WTC11 (cell line): ENCODE measurements around the gene MCF2L. TPM values are rescaled to one million over a fixed set of nuclear protein-coding genes. Genes with fewer than 3 reads are reported as not detected.

ENCODE experiments used
- ATAC-seq: fragments of 200-7000 bp; cut with Tn5 transposase; 2 replicates; pipeline ENCODE4 v1.10.0; 2021; ENCODE audit warnings: mild to moderate bottlenecking, moderate library complexity
- CTCF ChIA-PET: fragments of 300-600 bp; sonication (Branson Sonifier 250); formaldehyde crosslinking; loops from one replicate; lab custom pipeline; 2021; ENCODE audit warnings: antibody characterized with exemption; lab: Charles Lee
- POLR2A ChIA-PET: fragments of 350-600 bp; sonication (Branson Sonifier 250); formaldehyde crosslinking; loops from one replicate; lab custom pipeline; 2021; ENCODE audit warnings: antibody characterized with exemption; lab: Charles Lee
- DNase-seq: peaks from one replicate; pipeline ENCODE4 v3.0.0; 2021; ENCODE audit warnings: low spot score
- H3K27ac Mint-ChIP-seq: 2 replicates; pipeline ENCODE4 v1.8.0; 2021; ENCODE audit warnings: mixed read lengths
- H3K27me3 Mint-ChIP-seq: 2 replicates; pipeline ENCODE4 v1.8.0; 2021; ENCODE audit warnings: low read depth, mild to moderate bottlenecking, moderate library complexity, mixed read lengths
- H3K36me3 Mint-ChIP-seq: 2 replicates; pipeline ENCODE4 v1.8.0; 2021; ENCODE audit warnings: mixed read lengths
- H3K4me1 Mint-ChIP-seq: 2 replicates; pipeline ENCODE4 v1.8.0; 2022; ENCODE audit warnings: mixed read lengths
- H3K4me3 Mint-ChIP-seq: 2 replicates; pipeline ENCODE4 v1.8.0; 2021; ENCODE audit warnings: mild to moderate bottlenecking, moderate library complexity, mixed read lengths
- H3K9me3 Mint-ChIP-seq: 2 replicates; pipeline ENCODE4 v1.8.0; 2021; ENCODE audit warnings: mixed read lengths
- AFF4 ChIP-seq: sonication (generic); formaldehyde crosslinking; IDR thresholded peaks from 2 replicates; pipeline ENCODE4 v1.8.1; 2023; ENCODE audit warnings: mild to moderate bottlenecking, missing genetic modification reagents, borderline replicate concordance
- AR ChIP-seq: fragments of 250-450 bp; sonication (Bioruptor Pico); IDR thresholded peaks from 2 replicates; pipeline ENCODE4 v1.9.0; 2021; ENCODE audit warnings: mild to moderate bottlenecking
- ARID4B ChIP-seq: sonication (generic); formaldehyde crosslinking; IDR thresholded peaks from 2 replicates; pipeline ENCODE4 v1.8.0; 2023; ENCODE audit warnings: missing genetic modification reagents, mild to moderate bottlenecking, borderline replicate concordance
- E2F5 ChIP-seq: sonication (generic); formaldehyde crosslinking; IDR thresholded peaks from 2 replicates; pipeline ENCODE4 v1.8.1; 2022; ENCODE audit warnings: mild to moderate bottlenecking, moderate library complexity, missing genetic modification reagents
- ESRRA ChIP-seq: sonication (generic); formaldehyde crosslinking; IDR thresholded peaks from 2 replicates; pipeline ENCODE4 v1.8.1; 2022; ENCODE audit warnings: mild to moderate bottlenecking, missing genetic modification reagents, borderline replicate concordance
- FOXP4 ChIP-seq: sonication (generic); formaldehyde crosslinking; IDR thresholded peaks from 2 replicates; pipeline ENCODE4 v1.8.0; 2022; ENCODE audit warnings: mild to moderate bottlenecking, missing genetic modification reagents
- GRHL2 ChIP-seq: fragments of 250-450 bp; sonication (Bioruptor Pico); IDR thresholded peaks from 2 replicates; pipeline ENCODE4 v1.8.0; 2022; ENCODE audit warnings: mild to moderate bottlenecking, moderate library complexity; ENCODE audit not compliant: insufficient replicate concordance, severe bottlenecking
- GTF2I ChIP-seq: fragments of 250-450 bp; sonication (Bioruptor Pico); conservative IDR thresholded peaks from 2 replicates; pipeline ENCODE4 v1.4.0; 2021; ENCODE audit warnings: mild to moderate bottlenecking
- IRF2 ChIP-seq: sonication (generic); formaldehyde crosslinking; IDR thresholded peaks from 2 replicates; pipeline ENCODE4 v1.8.0; 2022; ENCODE audit warnings: low read depth, missing genetic modification reagents, borderline replicate concordance
- MXD4 ChIP-seq: fragments of 250-450 bp; sonication (Bioruptor Pico); IDR thresholded peaks from 2 replicates; pipeline ENCODE4 v1.8.0; 2021; ENCODE audit warnings: mild to moderate bottlenecking, moderate library complexity, borderline replicate concordance
- NR1H2 ChIP-seq: sonication (generic); formaldehyde crosslinking; IDR thresholded peaks from 2 replicates; pipeline ENCODE4 v1.9.0; 2021; ENCODE audit warnings: mild to moderate bottlenecking, moderate library complexity, missing genetic modification reagents
- NR2C2 ChIP-seq: sonication (generic); formaldehyde crosslinking; IDR thresholded peaks from 2 replicates; pipeline ENCODE4 v1.8.0; 2022; ENCODE audit warnings: mild to moderate bottlenecking, missing genetic modification reagents
- OVOL2 ChIP-seq: fragments of 250-450 bp; sonication (Bioruptor Pico); IDR thresholded peaks from 2 replicates; pipeline ENCODE4 v1.9.0; 2021; ENCODE audit warnings: mild to moderate bottlenecking, borderline replicate concordance
- PRRX2 ChIP-seq: fragments of 250-450 bp; sonication (Bioruptor Pico); IDR thresholded peaks from 2 replicates; pipeline ENCODE4 v1.8.0; 2021; ENCODE audit warnings: mild to moderate bottlenecking
- RELA ChIP-seq: sonication (generic); formaldehyde crosslinking; IDR thresholded peaks from 2 replicates; pipeline ENCODE4 v1.8.1; 2022; ENCODE audit warnings: missing genetic modification reagents, mild to moderate bottlenecking, borderline replicate concordance
- TCF7 ChIP-seq: sonication (generic); formaldehyde crosslinking; IDR thresholded peaks from 2 replicates; pipeline ENCODE4 v1.8.0; 2022; ENCODE audit warnings: mild to moderate bottlenecking, low read depth, missing genetic modification reagents, moderate library complexity
- ZMAT4 ChIP-seq: fragments of 250-450 bp; sonication (Bioruptor Pico); IDR thresholded peaks from 2 replicates; pipeline ENCODE4 v1.9.0; 2021; ENCODE audit warnings: mild to moderate bottlenecking
- ZNF219 ChIP-seq: sonication (generic); formaldehyde crosslinking; IDR thresholded peaks from 2 replicates; pipeline ENCODE4 v1.8.0; 2023; ENCODE audit warnings: missing genetic modification reagents, mild to moderate bottlenecking, borderline replicate concordance
- ZNF263 ChIP-seq: sonication (generic); formaldehyde crosslinking; IDR thresholded peaks from 2 replicates; pipeline ENCODE4 v1.8.1; 2022; ENCODE audit warnings: low read depth, mild to moderate bottlenecking, moderate library complexity, missing genetic modification reagents
- ZNF317 ChIP-seq: sonication (generic); formaldehyde crosslinking; IDR thresholded peaks from 2 replicates; pipeline ENCODE4 v1.8.1; 2023; ENCODE audit warnings: low read depth, mild to moderate bottlenecking, moderate library complexity, missing genetic modification reagents, borderline replicate concordance
- total RNA-seq: library from RNA; stranded (reverse); gene quantifications from 3 replicates; pipeline ENCODE4 v1.2.3, GENCODE V29; 2021

The MCF2L gene
- total RNA-seq, 1 experiment from 2014 or later, result 34.8 TPM

GRCh38 chr13:113023694-113024430 is 54.8 kb downstream of the MCF2L start:
- Mint-ChIP-seq H3K4me1 (peaks cover 18% of the 10 kb centered on the region), H3K27me3 (no peaks in the 10 kb centered on the region), H3K36me3 (no peaks in the 10 kb centered on the region), H3K4me3 (no peak overlapping the region), H3K27ac (peak overlapping the region; percentile 65), H3K9me3 (no peaks in the 10 kb centered on the region)
- ChIA-PET CTCF (interaction anchor here (1.1 to 3.2 kb wide), 3 partner anchors 21 to 81 kb away, joined by 4 to 10 read pairs (median 9); partner anchors contain the start of gene MCF2L), POLR2A (no interaction called here)
- TF ChIP-seq MXD4 (CRISPR knock-in tag), result no peak
- TF ChIP-seq RELA (CRISPR knock-in tag), result no peak
- no peak for TF ChIP-seq NR1H2 (CRISPR knock-in tag)
- TF ChIP-seq FOXP4 (CRISPR knock-in tag), result no peak
- no peak for TF ChIP-seq OVOL2 (CRISPR knock-in tag)
- no peak for TF ChIP-seq PRRX2 (CRISPR knock-in tag)
- TF ChIP-seq TCF7 (CRISPR knock-in tag), result no peak
- TF ChIP-seq E2F5 (CRISPR knock-in tag), result no peak
- no peak for TF ChIP-seq ARID4B (CRISPR knock-in tag)
- TF ChIP-seq ZMAT4 (CRISPR knock-in tag), result no peak
- no peak for TF ChIP-seq ZNF317 (CRISPR knock-in tag)
- no peak for TF ChIP-seq ZNF219 (CRISPR knock-in tag)
- no peak for TF ChIP-seq GRHL2
- TF ChIP-seq GTF2I (CRISPR knock-in tag), result no peak
- DNase-seq (no peak), ATAC-seq (no peak)

GRCh38 chr13:113024466-113024865 is 55.5 kb downstream of the MCF2L start:
- ChIA-PET POLR2A (no interaction called here), CTCF (interaction anchor here (1.1 to 3.2 kb wide), 2 partner anchors 22 to 82 kb away, joined by 4 to 10 read pairs; no protein-coding TSS in a partner anchor)
- no peaks in the 10 kb centered on the region for H3K36me3 Mint-ChIP-seq
- no peaks in the 10 kb centered on the region for H3K27me3 Mint-ChIP-seq
- no peaks in the 10 kb centered on the region for H3K9me3 Mint-ChIP-seq
- peaks cover 18% of the 10 kb centered on the region for H3K4me1 Mint-ChIP-seq
- DNase-seq (no peak), ATAC-seq (no peak)
- H3K27ac Mint-ChIP-seq, result no peak overlapping the region
- H3K4me3 Mint-ChIP-seq, result no peak overlapping the region
- TF ChIP-seq AFF4 (CRISPR knock-in tag) (no peak), ESRRA (CRISPR knock-in tag) (no peak), ZNF263 (no peak), AR (CRISPR knock-in tag) (no peak), IRF2 (CRISPR knock-in tag) (no peak), NR2C2 (CRISPR knock-in tag) (no peak)
